Activated naive CD4-positive, alpha-beta T cell treated with anti-CD3 and anti-CD28 coated beads, Interleukin-2, amount 10 ng/mL, durations not matched to agents 7 days and 5 days (primary cell): ENCODE data around the gene SEPHS2.
"Not testable (repeated sequence)": the region's sequence is repeated elsewhere in the genome, so short reads cannot be mapped to it uniquely, and the experiment has no call there.

Source experiments
- CTCF ChIA-PET: fragments of 350-600 bp; sonication (Branson Sonifier 250); formaldehyde crosslinking; loops from one replicate; lab custom pipeline; 2021; ENCODE audit warnings: antibody characterized with exemption; lab: Charles Lee
- DNase-seq: peaks from one replicate; pipeline ENCODE4 v3.0.0-alpha.2; 2020
- H3K27ac Mint-ChIP-seq: one replicate; pipeline ENCODE4 v1.8.0; 2021; ENCODE audit warnings: mild to moderate bottlenecking, moderate library complexity, mixed read lengths
- H3K27me3 Mint-ChIP-seq: one replicate; pipeline ENCODE4 v1.8.0; 2021; ENCODE audit warnings: mild to moderate bottlenecking, mixed read lengths
- H3K36me3 Mint-ChIP-seq: one replicate; pipeline ENCODE4 v1.8.0; 2021; ENCODE audit warnings: mixed read lengths
- H3K4me1 Mint-ChIP-seq: one replicate; pipeline ENCODE4 v1.8.0; 2021; ENCODE audit warnings: mixed read lengths
- H3K4me3 Mint-ChIP-seq: one replicate; pipeline ENCODE4 v1.8.0; 2021; ENCODE audit warnings: mild to moderate bottlenecking, moderate library complexity, mixed read lengths
- H3K9me3 Mint-ChIP-seq: one replicate; pipeline ENCODE4 v1.8.0; 2021; ENCODE audit warnings: mixed read lengths

The SEPHS2 gene

GRCh38 chr16:30458561-30459394, 13.1 kb upstream of the SEPHS2 start:
- no peaks in the 10 kb centered on the region for H3K9me3 Mint-ChIP-seq
- CTCF ChIA-PET = interaction anchor here (1.7 to 7.5 kb wide), 3 partner anchors 10 to 29 kb away, joined by 4 to 57 read pairs (median 14); partner anchors contain the start of genes DCTPP1 and ITGAL
- DNase-seq = peak; percentile 94
- H3K36me3 Mint-ChIP-seq = peaks cover 2% of the 10 kb centered on the region
- H3K27ac Mint-ChIP-seq = peak overlapping the region; percentile 98
- H3K4me1 Mint-ChIP-seq = peaks cover 87% of the 10 kb centered on the region
- H3K27me3 Mint-ChIP-seq = peaks cover 4% of the 10 kb centered on the region
- H3K4me3 Mint-ChIP-seq = peak overlapping the region; percentile 66

- Mint-ChIP-seq H3K4me1 (peaks cover 84% of the 10 kb centered on the region), H3K27ac (peak overlapping the region; percentile 98), H3K4me3 (peak overlapping the region; percentile 66), H3K36me3 (peaks cover 2% of the 10 kb centered on the region), H3K27me3 (peaks cover 4% of the 10 kb centered on the region), H3K9me3 (no peaks in the 10 kb centered on the region)
- no peak for DNase-seq
- CTCF ChIA-PET = interaction anchor here (1.0 to 7.5 kb wide), 4 partner anchors 9 to 28 kb away, joined by 3 to 57 read pairs (median 9); partner anchors contain the start of genes DCTPP1 and ITGAL
Measured at GRCh38 chr16:30457743-30458560, 12.3 kb upstream of the SEPHS2 start.

DNA sequence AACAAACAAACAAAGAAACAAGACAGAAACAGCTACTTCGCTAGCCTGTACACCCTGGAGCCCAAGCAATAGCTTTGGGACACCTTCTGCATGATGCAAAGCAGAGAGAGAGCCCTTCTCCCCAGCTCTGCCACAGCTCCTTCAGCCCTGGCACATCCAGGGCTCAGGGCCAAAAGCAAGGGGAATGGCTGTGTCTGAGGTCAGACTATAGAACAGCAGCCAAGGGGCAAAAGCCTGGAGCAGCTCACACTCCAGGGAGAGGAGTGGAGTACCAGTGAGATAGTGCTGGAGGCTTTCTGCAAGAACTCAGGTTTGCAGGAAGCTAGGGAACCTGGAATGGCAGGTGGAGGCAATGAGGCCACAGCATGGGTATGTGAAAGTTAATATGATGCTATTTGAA, 11.6 kb upstream of the SEPHS2 start:
- Mint-ChIP-seq H3K36me3 (peaks cover 2% of the 10 kb centered on the region), H3K27me3 (peaks cover 4% of the 10 kb centered on the region), H3K9me3 (no peaks in the 10 kb centered on the region), H3K4me3 (no peak overlapping the region), H3K4me1 (peaks cover 84% of the 10 kb centered on the region), H3K27ac (peak overlapping the region; percentile 88)
- DNase-seq = no peak
- CTCF ChIA-PET = interaction anchor here (1.0 to 7.5 kb wide), 4 partner anchors 8 to 27 kb away, joined by 3 to 57 read pairs (median 9); partner anchors contain the start of genes DCTPP1 and ITGAL

DNA sequence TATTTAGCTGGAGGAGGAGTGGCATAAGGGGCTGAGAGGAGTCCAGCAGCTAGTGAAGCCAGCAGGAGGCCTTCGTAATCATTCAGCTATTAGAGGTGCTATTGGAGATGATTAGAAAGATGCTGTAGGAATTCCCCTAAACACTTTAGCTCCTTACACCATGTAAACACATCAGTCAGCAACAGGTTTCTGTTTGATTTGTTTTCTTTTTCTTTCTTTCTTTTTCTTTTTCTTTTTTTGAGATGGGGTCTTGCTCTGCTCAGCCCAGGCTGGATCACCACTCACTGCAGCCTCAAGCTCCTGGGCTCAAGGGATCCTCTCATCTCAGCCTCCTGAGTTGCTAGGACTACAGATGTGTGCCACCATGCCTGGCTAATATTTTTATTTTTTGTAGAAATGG, 10.6 kb upstream of the SEPHS2 start:
- H3K27ac Mint-ChIP-seq = peak overlapping the region; percentile 74
- H3K36me3 Mint-ChIP-seq = peaks cover 2% of the 10 kb centered on the region
- H3K27me3 Mint-ChIP-seq = peaks cover 4% of the 10 kb centered on the region
- DNase-seq = no peak
- CTCF ChIA-PET = interaction anchor here (1.3 to 7.5 kb wide), 3 partner anchors 9 to 27 kb away, joined by 4 to 57 read pairs (median 4); partner anchors contain the start of genes DCTPP1 and ITGAL
- H3K9me3 Mint-ChIP-seq = no peaks in the 10 kb centered on the region
- no peak overlapping the region for H3K4me3 Mint-ChIP-seq
- H3K4me1 Mint-ChIP-seq = peaks cover 77% of the 10 kb centered on the region

DNA sequence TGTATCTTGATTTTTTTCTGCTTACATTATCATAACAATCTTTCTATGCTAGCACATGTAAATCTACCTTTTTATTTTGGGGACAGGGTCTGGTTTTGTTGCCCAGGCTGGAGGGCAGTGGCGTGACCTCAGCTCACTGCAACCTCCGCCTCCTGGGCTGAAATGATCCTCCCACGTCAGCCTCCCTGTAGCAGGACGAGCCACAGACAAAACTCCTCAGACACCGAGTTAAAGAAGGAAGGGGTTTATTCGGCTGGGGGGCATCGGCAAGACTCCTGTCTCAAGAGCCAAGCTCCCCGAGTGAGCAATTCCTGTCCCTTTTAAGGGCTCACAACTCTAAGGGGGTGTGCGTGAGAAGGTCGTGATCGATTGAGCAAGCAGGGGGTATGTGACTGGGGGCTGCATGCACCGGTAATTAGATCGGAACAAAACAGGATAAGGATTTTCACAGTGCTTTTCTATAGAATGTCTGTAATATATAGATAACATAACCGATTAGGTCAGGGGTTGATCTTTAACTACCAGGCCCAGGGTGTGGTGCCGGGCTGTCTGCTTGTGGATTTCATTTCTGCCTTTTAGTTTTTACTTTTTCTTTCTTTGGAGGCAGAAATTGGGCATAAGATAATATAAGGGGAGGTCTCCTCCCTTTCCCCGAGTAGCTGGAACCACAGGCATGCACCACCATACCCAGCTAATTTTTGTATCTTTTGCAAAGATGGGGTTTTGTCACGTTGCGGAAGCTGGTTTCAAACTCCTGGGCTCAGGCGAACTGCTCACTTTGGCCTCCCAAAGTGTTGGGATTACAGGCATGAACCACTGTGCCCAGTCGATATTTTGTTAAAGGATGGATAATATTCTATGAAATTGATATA, 7.3 kb upstream of the SEPHS2 start:
- not testable (repeated sequence) for H3K4me3 Mint-ChIP-seq

GRCh38 chr16:30449116-30449435, 3.4 kb upstream of the SEPHS2 start:
- no peak for DNase-seq
- peaks cover 2% of the 10 kb centered on the region for H3K9me3 Mint-ChIP-seq
- H3K4me3 Mint-ChIP-seq = no peak overlapping the region
- H3K27ac Mint-ChIP-seq = no peak overlapping the region
- CTCF ChIA-PET = interaction anchor here (0.6 to 3.5 kb wide), 20 partner anchors 9 to 160 kb away, joined by 3 to 39 read pairs (median 8); partner anchors contain the start of genes DCTPP1, ITGAL and ZNF747
- peaks cover 13% of the 10 kb centered on the region for H3K36me3 Mint-ChIP-seq
- H3K27me3 Mint-ChIP-seq = no peaks in the 10 kb centered on the region
- H3K4me1 Mint-ChIP-seq = peaks cover 64% of the 10 kb centered on the region

More for the DNA sequence above, 7.3 kb upstream of the SEPHS2 start:
- DNase-seq, H3K9me3 Mint-ChIP-seq, H3K36me3 Mint-ChIP-seq, H3K27me3 Mint-ChIP-seq: not testable (repeated sequence)
- CTCF ChIA-PET = interaction anchor here (0.9 kb wide), 1 partner anchor 27 kb away, joined by 4 read pairs; no protein-coding TSS in a partner anchor
- H3K27ac Mint-ChIP-seq = peak overlapping the region; percentile 67
- peaks cover 70% of the 10 kb centered on the region for H3K4me1 Mint-ChIP-seq

- no peak for DNase-seq
- Mint-ChIP-seq H3K9me3 (peaks cover 2% of the 10 kb centered on the region), H3K4me1 (peaks cover 67% of the 10 kb centered on the region), H3K4me3 (no peak overlapping the region), H3K36me3 (peaks cover 25% of the 10 kb centered on the region), H3K27me3 (no peaks in the 10 kb centered on the region), H3K27ac (no peak overlapping the region)
- CTCF ChIA-PET = interaction anchor here (0.7 to 3.5 kb wide), 8 partner anchors 9 to 168 kb away, joined by 3 to 39 read pairs (median 4); partner anchors contain the start of genes DCTPP1, ITGAL and ZNF747
Measured at GRCh38 chr16:30447512-30448226, 2.0 kb upstream of the SEPHS2 start.

DNA sequence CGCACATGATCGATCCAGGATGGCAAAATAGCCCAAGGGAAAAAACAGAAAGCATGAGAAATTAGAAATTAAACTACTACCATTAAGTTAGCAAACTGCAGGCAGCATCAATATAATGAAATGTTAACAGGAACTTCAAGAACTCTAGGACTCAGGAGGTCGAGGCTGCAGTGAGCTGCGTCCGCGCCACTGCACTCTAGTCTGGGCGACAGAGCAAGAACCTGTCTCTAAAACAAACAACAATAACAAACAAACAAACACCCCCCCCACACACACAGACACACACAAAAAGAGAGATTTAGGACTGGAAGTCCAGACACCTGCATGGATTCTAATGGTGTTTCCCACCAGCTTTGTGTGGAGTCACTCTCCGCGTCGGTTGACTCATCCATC, 525 bp upstream of the SEPHS2 start:
- peak overlapping the region; percentile 97 for H3K27ac Mint-ChIP-seq
- CTCF ChIA-PET = interaction anchor here (2.0 kb wide), 1 partner anchor 16 kb away, joined by 8 read pairs; the partner anchor contains the start of gene DCTPP1
- peaks cover 2% of the 10 kb centered on the region for H3K9me3 Mint-ChIP-seq
- peaks cover 27% of the 10 kb centered on the region for H3K36me3 Mint-ChIP-seq
- no peaks in the 10 kb centered on the region for H3K27me3 Mint-ChIP-seq
- H3K4me3 Mint-ChIP-seq = peak overlapping the region; percentile 95
- no peak for DNase-seq
- peaks cover 60% of the 10 kb centered on the region for H3K4me1 Mint-ChIP-seq

DNA sequence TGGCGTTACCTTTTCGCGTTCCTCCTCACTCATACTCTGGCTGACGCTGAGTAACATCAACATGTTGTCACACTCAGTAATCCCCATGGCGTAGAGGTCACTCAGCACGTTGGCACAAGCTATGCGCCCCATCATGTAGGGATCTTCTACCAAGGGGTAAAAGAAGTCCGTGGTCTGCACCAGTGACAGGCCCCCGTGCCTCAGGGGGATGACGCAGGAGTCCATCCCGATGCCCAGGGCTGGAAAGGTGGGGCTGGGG, 596 bp downstream of the SEPHS2 start:
- Mint-ChIP-seq H3K4me1 (peaks cover 52% of the 10 kb centered on the region), H3K4me3 (peak overlapping the region; percentile 95), H3K27ac (peak overlapping the region; percentile 65), H3K27me3 (no peaks in the 10 kb centered on the region), H3K36me3 (peaks cover 27% of the 10 kb centered on the region), H3K9me3 (peaks cover 2% of the 10 kb centered on the region)
- CTCF ChIA-PET = interaction anchor here (1.1 to 2.6 kb wide), 2 partner anchors 14 to 35 kb away, joined by 3 to 12 read pairs; partner anchors contain the start of gene DCTPP1
- DNase-seq = no peak

GRCh38 chr16:30444231-30445148, 1.2 kb downstream of the SEPHS2 start:
- DNase-seq = no peak
- CTCF ChIA-PET = interaction anchor here (1.0 to 2.6 kb wide), 5 partner anchors 13 to 170 kb away, joined by 3 to 12 read pairs (median 3); partner anchors contain the start of gene DCTPP1
- peaks cover 2% of the 10 kb centered on the region for H3K9me3 Mint-ChIP-seq

GRCh38 chr16:30443631-30444030, 2.0 kb downstream of the SEPHS2 start:
- H3K9me3 Mint-ChIP-seq = peaks cover 2% of the 10 kb centered on the region
- peaks cover 27% of the 10 kb centered on the region for H3K36me3 Mint-ChIP-seq
- no peaks in the 10 kb centered on the region for H3K27me3 Mint-ChIP-seq
- no peak for DNase-seq
- peak overlapping the region; percentile 20 for H3K27ac Mint-ChIP-seq
- peak overlapping the region; percentile 95 for H3K4me3 Mint-ChIP-seq
- CTCF ChIA-PET = interaction anchor here (1.0 to 2.6 kb wide), 4 partner anchors 13 to 171 kb away, joined by 3 to 12 read pairs (median 3); partner anchors contain the start of gene DCTPP1
- peaks cover 47% of the 10 kb centered on the region for H3K4me1 Mint-ChIP-seq

More at GRCh38 chr16:30444231-30445148, 1.2 kb downstream of the SEPHS2 start:
- Mint-ChIP-seq H3K4me1 (peaks cover 49% of the 10 kb centered on the region), H3K27me3 (no peaks in the 10 kb centered on the region), H3K4me3 (peak overlapping the region; percentile 95), H3K27ac (peak overlapping the region; percentile 65), H3K36me3 (peaks cover 27% of the 10 kb centered on the region)
